DOHH2 (cell line): ENCODE results near the gene PARP14.
"Not testable (repeated sequence)": the region's sequence is repeated elsewhere in the genome, so short reads cannot be mapped to it uniquely, and the experiment has no call there.

Experiments used
- H3F3A ChIP-seq: fragments of 200-600 bp; sonication (generic), shearing (Covaris generic); 2 replicates; pipeline ENCODE4 v1.6.0; 2016; ENCODE audit warnings: antibody characterized with exemption, mild to moderate bottlenecking; ENCODE audit not compliant: control insufficient read depth, insufficient read depth
- H3K27ac ChIP-seq: fragments of 200-600 bp; sonication (generic); 2 replicates; pipeline ENCODE4 v1.5.1; 2014; ENCODE audit warnings: low read depth, mild to moderate bottlenecking, low read length, moderate library complexity
- H3K27me3 ChIP-seq: fragments of 200-600 bp; sonication (generic); 2 replicates; pipeline ENCODE4 v1.6.1; 2014; ENCODE audit warnings: mild to moderate bottlenecking, low read length, mixed read lengths; ENCODE audit not compliant: control insufficient read depth
- H3K36me3 ChIP-seq: fragments of 200-600 bp; sonication (generic); 2 replicates; pipeline ENCODE4 v1.6.1; 2014; ENCODE audit warnings: mild to moderate bottlenecking, low read length, moderate library complexity, mixed read lengths; ENCODE audit not compliant: control insufficient read depth
- H3K4me1 ChIP-seq: fragments of 200-600 bp; sonication (generic); 2 replicates; pipeline ENCODE4 v1.6.1; 2014; ENCODE audit warnings: mild to moderate bottlenecking, low read length, mixed read lengths; ENCODE audit not compliant: control insufficient read depth
- H3K4me2 ChIP-seq: fragments of 200-600 bp; sonication (generic); 2 replicates; pipeline ENCODE4 v1.6.0; 2014; ENCODE audit warnings: mild to moderate bottlenecking, low read length, moderate library complexity
- H3K4me3 ChIP-seq: fragments of 200-600 bp; sonication (generic); 2 replicates; pipeline ENCODE4 v1.5.1; 2014; ENCODE audit warnings: mild to moderate bottlenecking, low read length, mixed read lengths
- H3K79me2 ChIP-seq: fragments of 200-600 bp; sonication (generic); 2 replicates; pipeline ENCODE4 v1.6.1; 2014; ENCODE audit warnings: mild to moderate bottlenecking, low read length, mixed read lengths; ENCODE audit not compliant: control insufficient read depth
- H3K9me2 ChIP-seq: fragments of 200-600 bp; sonication (generic); replicated peaks from 2 replicates; pipeline ENCODE4 v1.6.1; 2014; ENCODE audit warnings: mild to moderate bottlenecking, low read length, mixed read lengths; ENCODE audit not compliant: control insufficient read depth
- H3K9me3 ChIP-seq: fragments of 200-600 bp; sonication (generic); 2 replicates; pipeline ENCODE4 v1.6.1; 2014; ENCODE audit warnings: antibody characterized with exemption, low read length, mixed read lengths; ENCODE audit not compliant: control insufficient read depth, insufficient read depth
- H4K20me1 ChIP-seq: fragments of 200-600 bp; sonication (generic); 2 replicates; pipeline ENCODE4 v1.6.0; 2014; ENCODE audit warnings: low read depth, mild to moderate bottlenecking, antibody characterized with exemption, low read length, moderate library complexity; ENCODE audit not compliant: control insufficient read depth, insufficient read depth
- EZH2phosphoT487 ChIP-seq: fragments of 200-600 bp; sonication (generic); IDR thresholded peaks from 2 replicates; pipeline ENCODE4 v1.6.1; 2017; ENCODE audit warnings: borderline replicate concordance, mild to moderate bottlenecking, antibody characterized with exemption, low read length, moderate library complexity, mixed read lengths
- TF ChIP-seq, protein P1 (sequence below): fragments of 200-600 bp; sonication (generic); IDR thresholded peaks from one replicate; pipeline ENCODE4 v1.5.1; 2014; ENCODE audit warnings: antibody characterized with exemption, mild to moderate bottlenecking, low read depth, low read length; ENCODE audit not compliant: poor library complexity, severe bottlenecking

The PARP14 gene

DNA sequence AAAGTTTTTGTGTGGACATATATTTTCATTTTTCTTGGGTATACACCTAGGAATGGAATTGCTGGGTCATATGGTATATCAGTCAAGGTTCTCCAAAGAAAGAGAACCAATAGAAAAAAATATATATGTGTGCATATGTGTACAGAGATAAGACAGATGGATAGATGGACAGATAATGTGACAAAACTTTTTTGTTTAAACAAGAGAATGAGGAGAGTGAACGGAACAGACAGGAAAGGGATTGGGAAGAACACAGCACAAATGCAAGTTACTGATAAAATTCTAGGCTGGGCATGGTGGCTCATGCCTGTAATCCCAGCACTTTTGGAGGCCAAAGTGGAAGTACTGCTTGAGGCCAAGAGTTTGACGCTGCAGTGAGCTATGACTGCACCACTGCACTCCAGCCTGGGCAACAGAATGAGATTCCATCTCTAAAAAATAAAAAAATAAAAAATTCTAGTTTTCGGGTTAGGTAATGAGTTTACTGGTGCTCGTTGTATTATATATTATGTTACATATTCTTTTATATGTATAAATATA lies 63.0 kb downstream of the PARP14 start:
- H4K20me1 ChIP-seq: no peaks in the 10 kb centered on the region
- no peak overlapping the region for H3K4me2 ChIP-seq
- no peak overlapping the region for H3K4me3 ChIP-seq
- 0 out of 2 replicates have a peak, but pooled peaks cover 3% of the 10 kb centered on the region for H3F3A ChIP-seq
- no peaks in the 10 kb centered on the region for H3K9me3 ChIP-seq
- no peak overlapping the region for H3K27ac ChIP-seq
- peaks cover 18% of the 10 kb centered on the region for H3K36me3 ChIP-seq
- no peak for TF ChIP-seq EZH2phosphoT487
- TF ChIP-seq, protein P1, sequence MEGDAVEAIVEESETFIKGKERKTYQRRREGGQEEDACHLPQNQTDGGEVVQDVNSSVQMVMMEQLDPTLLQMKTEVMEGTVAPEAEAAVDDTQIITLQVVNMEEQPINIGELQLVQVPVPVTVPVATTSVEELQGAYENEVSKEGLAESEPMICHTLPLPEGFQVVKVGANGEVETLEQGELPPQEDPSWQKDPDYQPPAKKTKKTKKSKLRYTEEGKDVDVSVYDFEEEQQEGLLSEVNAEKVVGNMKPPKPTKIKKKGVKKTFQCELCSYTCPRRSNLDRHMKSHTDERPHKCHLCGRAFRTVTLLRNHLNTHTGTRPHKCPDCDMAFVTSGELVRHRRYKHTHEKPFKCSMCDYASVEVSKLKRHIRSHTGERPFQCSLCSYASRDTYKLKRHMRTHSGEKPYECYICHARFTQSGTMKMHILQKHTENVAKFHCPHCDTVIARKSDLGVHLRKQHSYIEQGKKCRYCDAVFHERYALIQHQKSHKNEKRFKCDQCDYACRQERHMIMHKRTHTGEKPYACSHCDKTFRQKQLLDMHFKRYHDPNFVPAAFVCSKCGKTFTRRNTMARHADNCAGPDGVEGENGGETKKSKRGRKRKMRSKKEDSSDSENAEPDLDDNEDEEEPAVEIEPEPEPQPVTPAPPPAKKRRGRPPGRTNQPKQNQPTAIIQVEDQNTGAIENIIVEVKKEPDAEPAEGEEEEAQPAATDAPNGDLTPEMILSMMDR: no peak
- no peaks in the 10 kb centered on the region for H3K79me2 ChIP-seq
- H3K4me1 ChIP-seq: no peaks in the 10 kb centered on the region
- H3K9me2 ChIP-seq: no peaks in the 10 kb centered on the region
- H3K27me3 ChIP-seq: no peaks in the 10 kb centered on the region

DNA sequence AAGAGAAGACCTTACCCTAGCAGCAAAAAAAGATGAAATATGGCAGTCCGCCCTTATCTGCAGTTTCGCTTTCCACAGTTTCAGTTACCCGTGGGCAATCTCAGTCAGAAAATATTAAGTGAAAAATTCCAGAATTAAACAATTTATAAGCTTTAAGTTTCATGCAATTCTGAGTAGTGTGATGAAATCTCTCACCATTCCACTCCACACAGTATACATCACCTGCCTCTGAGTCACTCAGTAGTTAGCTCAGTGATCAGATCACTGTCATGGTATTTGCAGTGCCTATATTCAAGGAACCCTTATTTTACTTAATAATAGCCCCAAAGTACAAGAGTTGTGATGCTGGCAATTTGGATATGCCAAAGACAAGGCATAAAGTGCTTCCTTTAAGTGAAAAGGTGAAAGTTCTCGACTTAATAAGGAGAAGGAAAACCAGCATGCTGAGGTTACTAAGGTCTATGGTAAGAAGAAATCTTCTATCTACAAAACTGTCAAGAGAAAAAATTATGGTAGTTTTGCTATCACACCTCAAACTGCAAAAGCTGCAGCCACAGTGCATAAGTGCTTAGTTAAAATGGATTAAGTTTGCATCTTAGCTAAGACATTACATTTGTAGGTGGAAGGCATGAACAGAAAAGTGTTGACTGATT lies 64.9 kb downstream of the PARP14 start:
- Histone ChIP-seq H3K27ac (no peak overlapping the region), H4K20me1 (no peaks in the 10 kb centered on the region), H3K9me2 (no peaks in the 10 kb centered on the region), H3K36me3 (peaks cover 10% of the 10 kb centered on the region), H3K4me2 (no peak overlapping the region), H3F3A (0 out of 2 replicates have a peak, but pooled peaks cover 3% of the 10 kb centered on the region), H3K79me2 (no peaks in the 10 kb centered on the region), H3K4me3 (no peak overlapping the region), H3K4me1 (no peaks in the 10 kb centered on the region), H3K27me3 (no peaks in the 10 kb centered on the region), H3K9me3 (no peaks in the 10 kb centered on the region)
- no peak for TF ChIP-seq EZH2phosphoT487
- TF ChIP-seq, protein P1: no peak

DNA sequence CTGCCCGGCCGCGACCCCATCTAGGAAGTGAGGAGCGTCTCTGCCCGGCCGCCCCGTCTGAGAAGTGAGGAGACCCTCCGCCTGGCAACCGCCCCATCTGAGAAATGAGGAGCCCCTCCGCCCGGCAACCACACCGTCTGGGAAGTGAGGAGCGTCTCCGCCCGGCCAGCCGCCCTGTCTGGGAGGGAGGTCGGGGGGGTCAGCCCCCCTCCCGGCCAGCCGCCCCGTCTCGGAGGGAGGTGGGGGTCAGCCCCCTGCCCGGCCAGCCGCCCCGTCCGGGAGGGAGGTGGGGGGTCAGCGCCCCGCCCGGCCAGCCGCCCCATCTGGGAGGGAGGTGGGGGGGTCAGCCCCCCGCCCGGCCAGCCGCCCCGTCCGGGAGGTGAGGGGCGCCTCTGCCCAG lies 66.7 kb downstream of the PARP14 start:
- not testable (repeated sequence) for H3K4me3 ChIP-seq, H3K9me2 ChIP-seq, H3K27ac ChIP-seq, H3K4me1 ChIP-seq, H3F3A ChIP-seq, H3K27me3 ChIP-seq, H4K20me1 ChIP-seq, H3K79me2 ChIP-seq, H3K9me3 ChIP-seq, H3K4me2 ChIP-seq, H3K36me3 ChIP-seq

DNA sequence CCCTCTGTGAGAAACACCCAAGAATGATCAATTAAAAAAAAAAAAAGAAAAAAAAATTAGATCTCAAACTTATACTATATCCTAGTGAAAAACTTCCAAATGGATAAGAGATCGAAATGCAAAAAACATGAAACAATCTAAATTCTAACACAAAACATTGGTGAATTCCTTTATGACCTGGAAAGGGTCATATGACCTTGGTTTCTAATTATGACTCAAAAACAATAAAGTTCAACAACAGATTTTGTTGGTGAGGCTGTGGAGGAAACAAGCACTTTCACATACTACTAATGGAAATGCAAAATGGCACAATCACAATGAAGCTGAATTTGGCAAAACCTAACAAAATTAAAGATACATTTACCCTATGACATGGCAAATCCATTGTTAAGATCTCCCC lies 67.7 kb downstream of the PARP14 start:
- Histone ChIP-seq H3F3A (0 out of 2 replicates have a peak, but pooled peaks cover 3% of the 10 kb centered on the region), H3K4me1 (no peaks in the 10 kb centered on the region), H3K79me2 (no peaks in the 10 kb centered on the region), H3K9me2 (no peaks in the 10 kb centered on the region), H3K27me3 (no peaks in the 10 kb centered on the region), H3K9me3 (no peaks in the 10 kb centered on the region), H3K36me3 (no peaks in the 10 kb centered on the region; the same call in 1 of the 2 replicates), H3K4me2 (no peak overlapping the region), H4K20me1 (no peaks in the 10 kb centered on the region), H3K4me3 (no peak overlapping the region), H3K27ac (no peak overlapping the region)
- TF ChIP-seq, protein P1: no peak
